Mammary epithelial cell (primary cell): Measurements from ENCODE around the gene SLC25A48.

Experiments used
- EZH2 ChIP-seq: IDR thresholded peaks from 2 replicates; pipeline ENCODE4 v1.6.1; 2012; ENCODE audit warnings: low read length, inconsistent platforms, borderline replicate concordance
- TF ChIP-seq, protein P1 (sequence below), 2 donors: IDR thresholded peaks in 1 of 2; conservative IDR thresholded peaks in 1 of 2; 2 replicates each; pipeline ENCODE4 v1.5.1; 2011 to 2012; ENCODE audit warnings: inconsistent platforms in 2 of 2, low read length in 2 of 2, mild to moderate bottlenecking in 2 of 2, control low read depth in 1 of 2, low read depth in 1 of 2; ENCODE audit not compliant: insufficient read depth in 1 of 2; ENCODE audit errors: extremely low read depth in 1 of 2

DNA sequence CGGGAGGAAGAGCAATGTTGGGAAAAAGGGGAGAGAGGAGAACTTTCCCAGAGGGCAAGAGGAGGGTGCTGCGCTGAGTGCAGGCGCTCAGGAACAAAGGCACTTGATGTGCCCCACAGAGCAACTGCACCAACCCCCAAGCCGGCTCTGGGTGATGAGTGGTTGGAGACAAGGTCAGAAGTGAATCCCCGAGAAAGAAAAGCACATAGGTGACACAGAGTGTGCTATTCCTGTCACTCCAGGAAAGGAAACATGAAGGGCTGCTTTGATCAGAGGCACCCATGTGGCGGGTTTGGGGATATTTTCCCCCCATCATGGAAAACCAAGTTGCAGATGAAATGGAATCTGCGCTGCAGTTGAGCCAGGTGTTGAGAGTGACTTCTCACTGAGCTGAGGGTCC lies 20.7 kb upstream of the SLC25A48 start:
- TF ChIP-seq, protein P1, sequence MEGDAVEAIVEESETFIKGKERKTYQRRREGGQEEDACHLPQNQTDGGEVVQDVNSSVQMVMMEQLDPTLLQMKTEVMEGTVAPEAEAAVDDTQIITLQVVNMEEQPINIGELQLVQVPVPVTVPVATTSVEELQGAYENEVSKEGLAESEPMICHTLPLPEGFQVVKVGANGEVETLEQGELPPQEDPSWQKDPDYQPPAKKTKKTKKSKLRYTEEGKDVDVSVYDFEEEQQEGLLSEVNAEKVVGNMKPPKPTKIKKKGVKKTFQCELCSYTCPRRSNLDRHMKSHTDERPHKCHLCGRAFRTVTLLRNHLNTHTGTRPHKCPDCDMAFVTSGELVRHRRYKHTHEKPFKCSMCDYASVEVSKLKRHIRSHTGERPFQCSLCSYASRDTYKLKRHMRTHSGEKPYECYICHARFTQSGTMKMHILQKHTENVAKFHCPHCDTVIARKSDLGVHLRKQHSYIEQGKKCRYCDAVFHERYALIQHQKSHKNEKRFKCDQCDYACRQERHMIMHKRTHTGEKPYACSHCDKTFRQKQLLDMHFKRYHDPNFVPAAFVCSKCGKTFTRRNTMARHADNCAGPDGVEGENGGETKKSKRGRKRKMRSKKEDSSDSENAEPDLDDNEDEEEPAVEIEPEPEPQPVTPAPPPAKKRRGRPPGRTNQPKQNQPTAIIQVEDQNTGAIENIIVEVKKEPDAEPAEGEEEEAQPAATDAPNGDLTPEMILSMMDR (conservative IDR thresholded peaks at IDR 0.05 in 1 of 2, IDR thresholded peaks at IDR 0.05 in 1 of 2; ENCODE audit: extremely low read depth in 1 of 2, insufficient read depth in 1 of 2, low read depth in 1 of 2, low read length in 2 of 2) = no peak
- no peak for TF ChIP-seq EZH2
